Cardiac fibroblast (primary cell): ENCODE measurements around the gene SPECC1.

Experiments
- DNase-seq, 2 donors: peaks; one replicate each; pipeline versions ENCODE4 v3.0.0 to v3.0.0-alpha.2; 2010; ENCODE audit warnings: low read depth in 2 of 2
- H3K4me3 ChIP-seq, 2 donors: replicated peaks in 1 of 2; 1 replicate in 1 of 2; 2 replicates in 1 of 2; pipeline ENCODE4 v1.5.1; 2011; ENCODE audit warnings: low read depth in 2 of 2, low read length in 2 of 2, mild to moderate bottlenecking in 2 of 2, moderate library complexity in 1 of 2
- TF ChIP-seq, protein P1 (sequence below): IDR thresholded peaks from one replicate; pipeline ENCODE4 v1.5.1; 2011; ENCODE audit warnings: low read depth, mild to moderate bottlenecking, low read length, inconsistent platforms

Gene SPECC1

GRCh38 chr17:19979917-19980770, 29.0 kb upstream of the SPECC1 start:
- no peak overlapping the region for H3K4me3 ChIP-seq
- TF ChIP-seq, protein P1, sequence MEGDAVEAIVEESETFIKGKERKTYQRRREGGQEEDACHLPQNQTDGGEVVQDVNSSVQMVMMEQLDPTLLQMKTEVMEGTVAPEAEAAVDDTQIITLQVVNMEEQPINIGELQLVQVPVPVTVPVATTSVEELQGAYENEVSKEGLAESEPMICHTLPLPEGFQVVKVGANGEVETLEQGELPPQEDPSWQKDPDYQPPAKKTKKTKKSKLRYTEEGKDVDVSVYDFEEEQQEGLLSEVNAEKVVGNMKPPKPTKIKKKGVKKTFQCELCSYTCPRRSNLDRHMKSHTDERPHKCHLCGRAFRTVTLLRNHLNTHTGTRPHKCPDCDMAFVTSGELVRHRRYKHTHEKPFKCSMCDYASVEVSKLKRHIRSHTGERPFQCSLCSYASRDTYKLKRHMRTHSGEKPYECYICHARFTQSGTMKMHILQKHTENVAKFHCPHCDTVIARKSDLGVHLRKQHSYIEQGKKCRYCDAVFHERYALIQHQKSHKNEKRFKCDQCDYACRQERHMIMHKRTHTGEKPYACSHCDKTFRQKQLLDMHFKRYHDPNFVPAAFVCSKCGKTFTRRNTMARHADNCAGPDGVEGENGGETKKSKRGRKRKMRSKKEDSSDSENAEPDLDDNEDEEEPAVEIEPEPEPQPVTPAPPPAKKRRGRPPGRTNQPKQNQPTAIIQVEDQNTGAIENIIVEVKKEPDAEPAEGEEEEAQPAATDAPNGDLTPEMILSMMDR = no peak
- peak in 1 of 2 donors; percentile 12 for DNase-seq

DNA sequence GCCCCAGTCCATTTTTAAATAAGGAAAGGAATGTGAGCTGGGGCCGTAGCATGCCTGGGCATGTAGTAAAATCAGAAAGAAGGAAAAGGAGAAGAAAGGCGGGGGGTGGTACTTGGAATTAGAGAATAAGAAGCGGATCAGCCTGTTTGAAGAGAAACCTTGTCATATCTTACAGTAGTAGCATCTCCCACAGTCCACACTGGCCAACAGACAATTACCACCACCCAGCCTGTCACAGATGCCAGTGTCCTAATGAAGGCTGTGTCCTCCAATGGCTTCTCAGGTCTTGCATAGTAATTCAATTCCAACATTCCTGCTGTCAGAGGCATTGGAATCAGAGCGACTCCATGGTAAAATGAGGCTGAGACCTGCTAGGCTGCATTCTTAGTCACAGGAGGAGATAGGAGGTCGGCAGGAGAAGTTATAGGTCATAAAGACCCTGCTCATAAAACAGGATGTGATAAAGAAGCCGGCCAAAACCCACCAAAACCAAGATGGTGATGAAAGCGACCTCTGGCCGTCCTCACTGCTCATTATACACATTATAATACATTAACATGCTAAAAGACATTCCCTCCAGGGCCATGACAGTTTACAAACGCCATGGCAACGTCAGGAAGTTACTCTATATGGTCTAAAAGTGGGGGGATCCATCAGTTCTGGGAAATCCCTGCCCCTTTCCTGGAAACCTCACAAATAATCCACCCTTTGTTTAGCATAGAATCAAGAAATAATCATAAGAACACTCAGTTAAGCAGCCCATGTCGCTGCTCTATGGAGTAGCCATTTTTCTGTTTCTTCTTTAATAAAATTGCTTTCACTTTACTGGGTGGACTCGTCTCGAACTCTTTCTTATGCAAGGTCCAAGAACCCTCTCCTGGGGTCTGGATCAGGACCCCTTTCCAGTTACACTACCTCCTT, 22.0 kb upstream of the SPECC1 start:
- DNase-seq = no peak
- no peak overlapping the region for H3K4me3 ChIP-seq
- TF ChIP-seq, protein P1 = no peak

DNA sequence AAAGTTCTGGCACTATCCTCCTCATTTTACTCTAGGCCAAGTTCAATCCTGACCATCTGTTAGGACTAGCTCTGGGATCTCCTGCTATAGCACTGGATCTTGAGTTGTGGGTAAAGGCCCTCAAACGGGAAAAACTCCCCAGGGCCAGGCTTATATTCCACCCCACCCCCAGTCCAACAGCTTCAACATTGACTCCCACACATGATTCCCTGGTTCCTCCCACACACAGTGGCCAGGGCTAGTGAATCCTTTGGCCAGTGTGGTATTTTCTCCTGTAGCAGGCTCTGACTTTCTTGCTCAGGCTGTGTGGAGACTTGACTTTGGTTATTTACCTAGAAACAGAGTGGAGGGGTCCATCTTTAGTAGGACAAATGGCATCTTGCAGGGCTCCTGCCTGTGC, 21.3 kb upstream of the SPECC1 start:
- TF ChIP-seq, protein P1 = no peak
- H3K4me3 ChIP-seq = no peak overlapping the region
- DNase-seq = no peak

GRCh38 chr17:19991252-19991885, 17.8 kb upstream of the SPECC1 start:
- no peak for DNase-seq
- TF ChIP-seq, protein P1 = no peak
- H3K4me3 ChIP-seq = no peak overlapping the region

DNA sequence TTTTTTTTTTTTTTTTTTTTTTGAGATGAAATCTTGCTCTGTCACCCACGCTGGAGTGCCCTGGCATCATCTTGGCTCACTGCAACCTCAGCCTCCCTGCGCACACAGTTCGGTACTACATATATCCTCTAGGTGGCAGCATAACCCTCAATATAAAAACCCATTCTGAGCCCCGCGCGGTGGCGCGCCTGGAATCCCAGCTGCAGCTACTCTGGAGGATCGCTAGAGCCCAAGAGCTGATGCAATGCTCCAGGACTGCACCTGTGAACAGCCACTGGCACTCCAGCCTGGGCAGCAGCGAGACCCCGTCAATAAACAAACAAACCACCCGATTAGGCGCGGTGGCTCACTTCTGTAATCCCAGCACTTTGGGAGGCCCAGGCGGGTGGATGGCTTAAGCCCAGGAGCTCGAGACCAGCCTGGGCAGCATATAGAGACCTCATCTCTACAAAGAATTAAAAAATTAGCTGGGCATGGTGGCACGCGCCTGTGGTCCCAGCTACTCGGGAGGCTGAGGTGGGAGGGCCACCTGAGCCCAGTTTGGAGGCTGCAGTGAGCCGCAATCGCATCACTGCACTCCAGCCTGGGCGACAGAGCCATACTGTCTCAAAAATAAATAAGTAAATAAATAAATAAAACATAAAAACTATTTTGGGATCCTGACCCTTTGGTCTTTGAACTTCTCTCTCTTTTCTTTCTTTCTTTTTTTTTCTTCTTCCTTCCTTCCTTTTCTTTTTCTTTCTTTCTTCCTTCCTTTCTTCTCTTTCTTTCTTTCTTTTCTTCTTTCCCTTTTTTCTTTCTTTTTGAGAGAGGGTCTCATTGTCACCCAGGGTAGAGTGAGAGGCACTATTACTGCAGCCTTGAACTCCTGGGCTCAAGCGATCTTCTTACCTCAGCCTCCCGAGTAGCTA, 16.1 kb upstream of the SPECC1 start:
- no peak overlapping the region for H3K4me3 ChIP-seq
- TF ChIP-seq, protein P1 = peak; percentile 56
- peak; percentile 90 for DNase-seq

DNA sequence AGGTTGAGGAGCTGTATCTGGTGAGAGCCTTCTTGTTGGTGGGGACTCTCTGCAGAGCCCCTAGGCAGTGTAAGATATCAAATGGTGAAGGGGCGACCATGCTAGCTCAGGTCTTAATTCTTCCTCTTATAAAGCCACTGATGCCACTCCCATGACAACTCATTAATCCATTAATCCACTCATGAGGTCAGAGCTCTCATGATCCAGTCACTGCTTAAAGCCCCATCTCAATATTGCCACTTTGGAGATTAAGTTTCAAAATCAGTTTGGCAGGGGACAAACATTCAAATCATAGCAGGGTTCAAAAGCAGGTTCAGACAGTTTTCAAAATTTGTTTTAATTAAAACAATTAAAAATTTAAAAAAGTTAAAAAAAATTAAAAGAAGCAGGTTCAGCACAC, 13.1 kb upstream of the SPECC1 start:
- DNase-seq = no peak
- H3K4me3 ChIP-seq = no peak overlapping the region
- TF ChIP-seq, protein P1 = no peak
